GM21825 (cell line): Measurements from ENCODE around the gene FCHO1.
"Not testable (repeated sequence)": the region's sequence is repeated elsewhere in the genome, so short reads cannot be mapped to it uniquely, and the experiment has no call there.

ENCODE experiments used
- ATAC-seq: cut with Tn5 transposase; IDR thresholded peaks from one replicate; pipeline ENCODE4 v1.9.1; 2021; ENCODE audit warnings: mild to moderate bottlenecking, moderate library complexity; ENCODE audit not compliant: unreplicated experiment

Gene FCHO1

GRCh38 chr19:17761148-17761547 lies 9.9 kb downstream of the FCHO1 start:
- no peak for ATAC-seq

- ATAC-seq: no peak
These were observed 11.4 kb downstream of the FCHO1 start for GRCh38 chr19:17762505-17763229.

DNA sequence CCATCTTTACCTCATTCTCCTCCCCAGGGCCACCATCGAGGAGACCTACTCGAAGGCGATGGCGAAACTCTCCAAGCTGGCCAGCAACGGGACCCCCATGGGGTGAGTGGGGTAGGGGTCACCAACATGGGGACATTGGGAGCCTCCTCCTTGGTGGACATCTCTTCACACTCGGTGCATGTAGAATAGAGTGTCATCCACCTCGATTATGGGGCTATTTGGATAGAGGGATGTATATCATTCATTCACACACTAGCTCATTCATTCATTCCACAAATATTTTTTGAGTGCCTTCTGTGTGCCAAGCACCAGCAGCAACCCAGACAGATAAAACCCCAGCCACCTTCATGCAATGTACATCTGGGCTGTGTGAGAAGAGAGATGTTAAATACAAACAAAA lies 13.1 kb downstream of the FCHO1 start:
- no peak for ATAC-seq

- no peak for ATAC-seq
These were observed 13.9 kb downstream of the FCHO1 start for GRCh38 chr19:17765069-17765618.

- ATAC-seq: no peak
These were observed 15.4 kb downstream of the FCHO1 start for GRCh38 chr19:17766543-17767131.

DNA sequence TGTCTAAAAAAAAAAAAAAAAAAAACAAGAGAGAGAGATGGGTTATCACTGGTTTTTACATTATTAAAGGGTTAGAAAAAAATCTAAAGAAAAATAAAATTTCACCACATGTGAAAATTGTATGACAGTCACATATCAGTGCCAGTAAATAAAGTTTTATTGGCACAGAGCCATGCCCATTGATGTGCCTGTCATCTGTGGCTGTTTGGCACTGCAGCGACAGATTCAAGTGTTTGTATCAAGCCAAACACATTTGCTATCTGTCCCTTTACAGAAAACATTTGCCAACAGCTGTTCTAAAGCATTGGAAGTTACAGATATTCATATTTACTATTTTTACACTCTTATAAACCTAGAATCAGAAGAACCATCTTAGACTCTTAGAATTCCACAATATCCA lies 16.3 kb downstream of the FCHO1 start:
- no peak for ATAC-seq

GRCh38 chr19:17770613-17771012 lies 19.3 kb downstream of the FCHO1 start:
- no peak for ATAC-seq

DNA sequence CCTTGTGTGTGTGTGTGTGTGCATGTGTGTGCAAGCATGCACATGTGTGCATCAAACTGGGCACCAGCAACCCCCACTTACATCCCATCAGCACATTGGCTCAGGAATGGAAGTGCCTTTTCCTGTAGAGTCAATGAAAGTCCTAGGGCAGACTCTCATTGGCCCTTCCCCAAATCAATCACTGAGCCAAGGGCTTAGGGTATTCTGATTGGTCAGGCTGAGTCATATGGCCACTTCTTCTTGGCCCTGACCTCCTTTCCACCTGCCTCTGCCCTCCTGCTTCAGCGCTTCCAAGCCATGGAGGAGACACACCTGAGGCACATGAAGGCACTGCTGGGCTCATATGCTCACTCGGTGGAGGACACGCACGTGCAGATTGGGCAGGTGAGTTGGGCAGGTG lies 20.9 kb downstream of the FCHO1 start:
- ATAC-seq: no peak

- no peak for ATAC-seq
These were observed 24.1 kb downstream of the FCHO1 start for GRCh38 chr19:17775245-17775927.

GRCh38 chr19:17775991-17776803 lies 24.9 kb downstream of the FCHO1 start:
- peak; percentile 66 for ATAC-seq

GRCh38 chr19:17777840-17778239 lies 26.6 kb downstream of the FCHO1 start:
- ATAC-seq: not testable (repeated sequence)

DNA sequence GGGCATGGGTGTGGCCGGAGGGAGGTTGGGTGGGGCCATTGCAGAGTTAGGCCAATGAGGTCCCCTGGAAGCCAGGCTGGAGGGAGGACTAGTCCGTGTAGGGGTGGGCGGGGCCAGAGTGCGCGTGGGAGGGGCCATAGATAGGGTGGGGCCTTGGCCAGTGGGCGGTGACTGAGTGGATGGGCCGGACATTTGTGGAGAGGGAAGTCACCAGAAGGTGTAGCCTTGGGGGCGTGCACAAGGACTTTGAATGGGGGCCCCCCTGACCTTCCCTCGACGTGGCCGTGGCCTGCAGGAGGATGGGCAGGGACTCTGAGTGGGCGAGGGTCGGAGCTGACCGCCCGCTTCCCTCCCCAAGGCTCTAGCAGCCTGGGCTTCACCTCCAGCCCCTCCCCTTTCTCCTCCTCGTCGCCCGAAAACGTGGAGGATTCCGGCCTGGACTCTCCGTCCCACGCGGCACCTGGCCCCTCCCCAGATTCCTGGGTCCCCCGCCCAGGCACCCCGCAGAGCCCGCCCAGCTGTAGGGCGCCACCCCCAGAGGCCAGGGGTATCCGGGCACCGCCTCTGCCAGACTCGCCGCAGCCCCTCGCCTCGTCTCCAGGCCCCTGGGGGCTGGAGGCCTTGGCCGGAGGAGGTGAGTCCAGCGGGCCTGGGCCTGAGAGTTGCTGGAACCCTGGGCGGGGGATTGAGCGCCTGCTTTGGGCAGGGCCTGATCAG lies 27.1 kb downstream of the FCHO1 start:
- ATAC-seq: no peak

- no peak for ATAC-seq
These were observed 28.0 kb downstream of the FCHO1 start for GRCh38 chr19:17778968-17779929.

GRCh38 chr19:17780781-17781180 lies 29.5 kb downstream of the FCHO1 start:
- no peak for ATAC-seq

DNA sequence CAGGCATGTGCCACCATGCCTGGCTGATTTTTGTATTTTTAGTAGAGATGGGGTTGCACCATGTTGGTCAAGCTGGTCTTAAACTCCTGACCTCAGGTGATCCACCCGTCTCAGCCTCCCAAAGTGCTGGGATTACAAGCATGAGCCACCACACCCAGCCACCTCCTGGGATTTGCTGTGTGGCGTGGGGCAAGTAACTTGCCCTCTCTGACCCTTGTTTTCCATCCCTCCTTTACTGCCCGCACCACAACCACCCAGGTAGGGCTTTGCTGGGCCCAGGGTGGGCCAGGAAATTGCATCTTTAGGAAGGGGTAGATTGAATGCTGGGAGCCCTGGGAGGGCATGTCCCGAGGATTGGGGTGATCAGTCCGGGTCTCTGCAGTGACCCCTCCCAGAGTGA lies 32.4 kb downstream of the FCHO1 start:
- ATAC-seq: not testable (repeated sequence)

GRCh38 chr19:17784201-17785008 lies 33.1 kb downstream of the FCHO1 start:
- no peak for ATAC-seq

DNA sequence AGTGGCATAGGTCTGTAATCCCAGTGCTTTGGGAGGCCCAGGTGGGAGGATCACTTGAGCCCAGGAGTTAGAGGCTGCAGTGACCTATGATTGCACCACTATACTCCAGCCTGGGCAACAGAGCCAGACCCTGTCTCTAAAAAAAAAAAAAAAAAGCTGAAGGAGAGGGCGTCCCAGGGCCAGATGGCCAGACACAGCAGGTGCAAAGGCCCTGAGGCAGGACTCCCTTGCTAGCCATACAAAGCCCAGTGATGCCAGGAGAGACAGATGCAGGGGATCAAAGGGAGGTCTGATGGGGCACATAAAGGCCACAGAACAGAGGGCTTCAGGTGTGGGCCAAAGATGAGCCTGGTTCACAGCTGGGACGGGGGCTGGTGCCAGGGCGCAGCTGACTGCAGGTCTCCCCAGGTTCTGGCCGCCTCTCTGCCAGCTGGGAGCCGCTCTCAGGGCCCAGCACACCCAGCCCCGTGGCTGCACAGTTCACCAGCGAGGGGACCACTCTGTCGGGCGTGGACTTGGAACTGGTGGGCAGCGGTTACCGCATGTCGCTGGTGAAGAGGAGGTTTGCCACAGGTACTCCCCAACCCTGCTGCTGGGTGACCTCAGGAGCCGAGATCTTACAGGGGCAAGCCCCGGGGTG lies 36.1 kb downstream of the FCHO1 start:
- ATAC-seq: no peak

- no peak for ATAC-seq
These were observed 37.4 kb downstream of the FCHO1 start for GRCh38 chr19:17788632-17789031.
